LHCN-M2 (cell line): ENCODE measurements around the gene NOX1. TPM values are rescaled to one million over a fixed set of nuclear protein-coding genes. Genes with fewer than 3 reads are reported as not detected.
"Not testable (repeated sequence)": the region's sequence is repeated elsewhere in the genome, so short reads cannot be mapped to it uniquely, and the experiment has no call there.

Source experiments
- DNase-seq: peaks from one replicate; pipeline ENCODE4 v3.0.0-alpha.2; 2012; ENCODE audit warnings: low read depth
- total RNA-seq: library from RNA; depleted of rRNA; stranded (reverse); fragments of >200 nt; gene quantifications from 2 replicates; pipeline ENCODE4 v1.2.3, GENCODE V29; 2014; rRNA removed

The NOX1 gene
- total RNA-seq, 1 experiment from 2014 or later = not detected

DNA sequence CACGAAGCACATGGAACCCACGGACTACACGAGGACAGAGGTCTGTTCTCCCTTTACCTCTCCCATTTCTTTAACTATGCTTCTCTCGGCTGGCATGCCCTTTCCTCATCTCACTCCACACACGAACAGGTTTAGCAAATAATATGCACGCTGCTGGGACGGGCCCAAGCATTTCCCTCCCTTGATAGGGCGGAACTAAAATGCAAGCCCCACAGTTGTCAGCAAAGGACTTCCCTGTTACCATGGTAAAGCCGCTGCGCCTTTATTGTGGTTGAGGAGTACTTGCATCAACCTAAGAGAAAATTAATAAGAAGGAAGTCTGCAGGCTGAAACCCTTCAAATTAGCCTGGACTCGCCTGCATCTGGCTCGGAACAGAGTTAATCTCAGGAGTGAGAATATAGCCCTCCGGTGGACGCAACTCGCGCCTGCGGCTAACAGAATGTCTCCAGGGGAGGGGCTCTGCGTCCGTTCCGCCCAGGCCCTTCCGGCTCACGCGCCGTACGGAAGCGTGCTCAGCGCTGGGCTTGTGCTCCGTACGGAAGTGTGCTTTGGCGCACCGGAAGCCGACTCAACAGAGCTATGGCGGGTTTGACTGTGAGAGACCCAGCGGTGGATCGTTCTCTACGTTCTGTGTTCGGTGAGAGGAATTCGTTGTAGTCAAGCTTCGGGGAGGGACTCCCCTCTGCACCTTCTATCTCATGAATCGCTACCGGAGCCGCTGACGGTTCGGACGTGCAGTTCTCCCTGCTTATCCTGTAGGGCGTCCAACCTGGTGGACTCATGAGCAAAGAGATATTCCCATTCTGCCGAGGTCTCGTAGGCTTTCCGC is 54.1 kb downstream of the NOX1 start, which contains the start of gene CSTF2:
Gene CSTF2, plus strand, starts transcription at position 555 of the 830 bp plus-strand sequence. Its CDS starts 26 bp downstream, at position 581.
- DNase-seq = peak; percentile 77

DNA sequence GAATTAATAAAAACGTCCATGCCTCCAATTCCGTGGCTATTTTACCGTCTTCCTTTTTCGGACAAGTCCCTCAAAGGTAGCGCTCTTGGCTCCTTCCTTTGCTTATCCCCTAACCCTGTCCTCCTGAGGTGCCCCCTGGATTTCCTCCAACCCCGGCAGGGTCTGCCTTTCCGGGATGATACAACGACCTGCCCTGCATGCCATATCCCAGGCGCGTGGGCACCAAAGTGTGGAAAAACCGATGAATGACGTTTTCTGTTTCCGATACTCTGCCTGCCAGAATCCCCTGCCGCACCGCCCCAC is 54.7 kb downstream of the NOX1 start:
- DNase-seq = no peak

DNA sequence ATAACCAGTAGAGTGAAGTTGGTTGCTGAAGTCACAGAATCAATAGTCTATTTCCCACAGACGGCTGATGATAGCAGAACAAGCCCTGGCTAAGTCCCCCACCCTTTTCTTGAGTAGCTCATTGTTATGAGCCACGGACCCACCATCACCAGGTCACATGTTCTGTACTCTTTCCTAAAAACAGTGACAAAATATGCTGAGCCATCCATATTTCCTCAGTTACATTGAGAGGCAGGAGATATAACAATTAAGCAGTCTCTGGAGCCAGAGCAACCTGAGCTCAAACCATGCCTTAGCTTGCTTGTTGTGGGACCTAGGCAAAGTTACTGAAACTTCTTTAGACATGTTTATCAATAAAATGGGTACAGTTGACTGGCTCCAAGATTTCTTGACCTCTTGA is 56.8 kb downstream of the NOX1 start:
- DNase-seq = no peak

DNA sequence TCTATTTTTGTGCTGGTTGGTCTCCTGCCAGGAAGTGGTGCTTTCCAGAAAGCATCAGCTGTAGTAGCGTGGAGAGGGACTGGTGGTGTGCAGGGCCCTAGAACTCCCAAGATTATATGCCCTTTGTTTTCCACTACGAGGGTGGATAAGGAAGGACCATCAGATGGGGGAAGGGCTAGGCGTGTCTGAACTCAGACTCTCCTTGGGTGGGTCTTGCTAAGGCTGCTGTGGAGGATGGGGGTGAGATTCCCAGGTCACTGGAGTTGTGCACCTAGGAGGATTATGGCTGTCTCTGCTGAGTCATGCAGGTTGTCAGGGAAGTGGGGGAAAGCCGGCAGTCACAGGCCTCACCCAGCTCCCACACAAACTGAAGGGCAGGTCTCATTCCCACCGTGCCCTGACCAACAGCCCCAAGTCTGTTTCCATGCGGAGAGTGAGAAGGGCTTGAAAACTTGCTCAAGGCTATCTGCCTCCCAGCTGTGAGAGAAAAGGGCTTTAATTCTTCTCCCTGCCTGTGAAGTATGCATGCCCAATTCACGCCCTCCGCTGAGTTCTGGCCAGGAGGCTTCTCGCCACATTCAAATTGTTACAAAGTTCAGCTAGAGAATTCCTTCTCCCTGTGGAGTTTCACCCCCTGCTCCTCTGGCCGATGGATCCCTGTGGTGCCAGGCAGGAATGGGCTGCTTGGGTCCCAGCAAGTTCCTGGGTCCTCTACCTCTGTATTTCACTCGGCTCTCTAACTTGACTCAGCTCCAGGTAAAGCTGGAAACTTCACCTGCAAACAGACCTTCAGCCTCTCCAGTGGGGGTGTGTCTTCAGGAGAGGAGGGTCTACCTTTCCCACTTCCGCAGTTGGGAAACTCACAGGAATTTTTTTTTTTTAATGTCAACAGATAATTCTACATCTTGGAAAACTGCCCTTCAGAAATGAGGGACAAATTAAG is 61.7 kb downstream of the NOX1 start:
- DNase-seq = no peak

DNA sequence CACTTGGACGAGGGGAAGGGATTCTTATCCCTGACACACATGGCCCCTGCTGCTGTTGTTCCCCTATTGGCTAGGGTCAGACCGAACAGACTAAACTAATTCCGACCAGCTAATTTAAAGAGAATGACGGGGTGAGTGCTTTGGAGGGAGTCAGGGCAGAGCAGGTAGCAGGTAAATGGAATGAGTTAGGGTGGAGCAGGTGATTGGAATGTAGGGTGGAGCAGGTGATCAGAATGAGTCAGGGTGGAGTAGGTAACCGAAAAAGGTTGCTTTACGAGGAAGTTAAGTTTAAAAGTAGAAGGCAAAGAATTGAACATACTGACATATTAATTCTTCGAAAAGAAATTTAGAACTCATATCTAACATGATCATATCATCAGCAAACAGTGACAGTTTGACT is 65.9 kb downstream of the NOX1 start:
- DNase-seq = not testable (repeated sequence)

DNA sequence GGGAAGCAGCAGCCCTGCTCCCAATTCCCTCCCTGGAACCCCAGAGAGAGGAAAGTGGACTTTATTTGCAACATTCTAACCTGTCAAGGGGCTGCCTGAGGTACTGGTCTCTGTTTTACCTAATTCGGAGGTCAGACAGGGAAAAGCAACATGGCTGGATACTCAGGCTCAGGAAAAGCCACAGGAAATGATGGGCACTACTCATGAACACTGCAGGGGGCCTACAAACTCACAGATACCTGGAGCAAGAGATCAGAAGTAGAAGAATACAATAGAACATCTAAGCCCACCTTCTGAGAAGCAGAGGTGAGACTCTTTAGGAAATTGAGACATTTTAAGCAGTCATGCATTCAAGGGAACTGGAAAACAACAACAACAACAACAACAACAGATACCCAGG is 69.4 kb downstream of the NOX1 start:
- DNase-seq = no peak

DNA sequence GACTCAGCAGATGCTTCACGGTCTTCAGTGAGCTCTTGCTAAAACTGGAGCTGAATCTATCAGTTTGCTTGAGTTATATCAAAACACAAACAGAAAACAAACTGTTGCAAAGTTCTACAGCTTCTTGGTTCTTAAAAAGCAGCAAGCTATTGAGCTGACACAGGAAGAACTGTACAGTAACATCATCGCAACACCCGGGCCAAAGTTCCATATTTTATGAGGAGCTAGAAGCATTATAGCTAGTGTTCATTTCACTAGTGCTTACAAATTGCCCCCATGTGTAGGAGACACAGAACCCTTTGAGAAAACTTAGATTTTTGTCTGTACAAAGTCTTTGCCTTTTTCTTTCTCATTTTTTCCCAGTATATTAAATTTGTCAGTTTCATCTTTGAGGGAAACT is 71.3 kb downstream of the NOX1 start:
- no peak for DNase-seq

DNA sequence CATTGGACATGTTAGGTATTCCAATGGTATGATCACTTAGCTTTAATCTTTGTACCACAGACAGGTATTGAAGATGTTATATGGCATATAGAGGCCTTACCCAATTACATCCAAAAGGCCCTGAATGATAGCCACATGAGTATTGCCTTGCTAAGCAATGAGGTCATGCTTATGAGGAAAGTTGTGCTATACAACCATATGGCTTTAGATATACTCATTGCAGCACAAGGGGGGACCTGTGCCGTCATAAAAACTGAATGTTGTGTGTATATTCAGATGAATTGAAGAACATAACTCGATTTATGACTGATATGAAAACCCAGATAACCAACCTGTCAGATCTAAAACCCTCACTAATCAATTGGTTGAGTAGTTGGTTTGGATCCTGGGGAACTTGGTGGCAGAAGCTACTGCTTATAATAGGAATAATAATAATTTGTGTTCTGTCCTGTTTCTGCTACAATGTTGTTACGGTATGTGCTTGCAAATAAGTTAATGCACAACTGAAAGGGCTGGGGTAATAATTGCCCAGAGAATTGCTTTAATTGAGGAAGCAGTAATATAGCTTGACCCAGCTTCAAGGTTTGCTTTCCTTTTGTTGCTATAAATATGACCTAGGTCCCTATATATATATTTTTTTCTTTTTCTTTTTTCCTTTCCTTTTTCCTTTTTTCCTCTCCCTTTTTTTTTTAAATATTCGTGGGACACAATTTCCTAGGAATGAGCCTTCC is 75.5 kb downstream of the NOX1 start:
- DNase-seq = no peak

DNA sequence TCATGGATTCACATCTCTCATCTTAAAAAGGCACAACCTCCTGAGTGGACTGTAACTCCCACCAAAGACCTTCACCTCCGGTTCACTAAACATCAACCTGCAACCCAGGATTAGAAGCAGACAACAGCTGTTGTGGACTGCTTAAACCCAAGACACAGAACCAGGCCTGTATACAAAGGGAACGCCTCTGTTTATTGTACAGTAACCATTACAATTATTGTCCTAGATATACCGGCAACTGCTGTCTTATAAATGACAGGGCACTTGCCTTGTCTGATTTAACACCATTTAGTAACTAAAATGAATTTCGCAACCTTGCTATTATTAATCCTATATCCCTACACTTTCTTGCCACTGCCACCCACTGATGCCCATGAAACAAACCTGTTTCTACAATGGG is 76.8 kb downstream of the NOX1 start:
- DNase-seq = no peak

DNA sequence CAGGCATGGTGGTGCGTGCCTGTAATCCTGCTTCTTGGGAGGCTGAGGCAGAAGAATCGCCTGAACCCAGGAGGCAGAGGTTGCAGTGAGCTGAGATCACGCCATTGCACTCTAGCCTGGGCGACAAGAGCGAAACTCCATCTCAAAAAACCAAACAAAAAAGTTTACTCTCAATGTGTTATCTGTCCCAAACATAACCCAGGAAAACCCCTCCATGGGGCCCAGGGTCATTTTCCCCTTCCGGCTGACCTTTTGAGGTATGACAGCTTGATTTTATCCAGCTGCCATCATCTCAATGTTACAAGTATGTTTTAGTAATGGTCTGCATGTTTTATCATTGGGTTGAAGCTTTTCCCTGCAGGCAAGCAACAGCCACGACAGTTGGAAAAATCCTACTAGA is 77.8 kb downstream of the NOX1 start:
- not testable (repeated sequence) for DNase-seq

Other genes with a start within 250 kb of the NOX1 start
- gene TSPAN6, start 237.6 kb downstream of the NOX1 start, total RNA-seq = 23.5 and 27.3 TPM in 2 replicates
- gene SRPX2, start 230.2 kb downstream of the NOX1 start, total RNA-seq = 62.8 and 74.5 TPM in 2 replicates
- 2.7 and 3.2 TPM in 2 replicates for gene SYTL4, start 142.2 kb downstream of the NOX1 start, total RNA-seq
- gene CSTF2, start 54.0 kb downstream of the NOX1 start, total RNA-seq = 29.4 and 32.3 TPM in 2 replicates
- gene XKRX, start 54.6 kb upstream of the NOX1 start, total RNA-seq = 0.06 and 0.11 TPM in 2 replicates
- not detected in 2 replicates for gene ARL13A, start 95.3 kb upstream of the NOX1 start, total RNA-seq
- gene TRMT2B, start 177.8 kb upstream of the NOX1 start, total RNA-seq = 15.6 and 15.9 TPM in 2 replicates
- gene TMEM35A, start 204.5 kb upstream of the NOX1 start, total RNA-seq = 3.5 and 3.8 TPM in 2 replicates
- gene CENPI, start 223.8 kb upstream of the NOX1 start, total RNA-seq = 32.4 and 35.9 TPM in 2 replicates